CD4-positive, alpha-beta T cell treated with Interleukin-10 for 1 hour (primary cell): Measurements from ENCODE around the gene TMCC2.
A peak's percentile ranks its signal among the peaks of the same experiment; 100 is the strongest.

ENCODE experiments used
- DNase-seq: peaks from one replicate; pipeline ENCODE4 v3.0.0-alpha.2; 2020

TMCC2 gene

DNA sequence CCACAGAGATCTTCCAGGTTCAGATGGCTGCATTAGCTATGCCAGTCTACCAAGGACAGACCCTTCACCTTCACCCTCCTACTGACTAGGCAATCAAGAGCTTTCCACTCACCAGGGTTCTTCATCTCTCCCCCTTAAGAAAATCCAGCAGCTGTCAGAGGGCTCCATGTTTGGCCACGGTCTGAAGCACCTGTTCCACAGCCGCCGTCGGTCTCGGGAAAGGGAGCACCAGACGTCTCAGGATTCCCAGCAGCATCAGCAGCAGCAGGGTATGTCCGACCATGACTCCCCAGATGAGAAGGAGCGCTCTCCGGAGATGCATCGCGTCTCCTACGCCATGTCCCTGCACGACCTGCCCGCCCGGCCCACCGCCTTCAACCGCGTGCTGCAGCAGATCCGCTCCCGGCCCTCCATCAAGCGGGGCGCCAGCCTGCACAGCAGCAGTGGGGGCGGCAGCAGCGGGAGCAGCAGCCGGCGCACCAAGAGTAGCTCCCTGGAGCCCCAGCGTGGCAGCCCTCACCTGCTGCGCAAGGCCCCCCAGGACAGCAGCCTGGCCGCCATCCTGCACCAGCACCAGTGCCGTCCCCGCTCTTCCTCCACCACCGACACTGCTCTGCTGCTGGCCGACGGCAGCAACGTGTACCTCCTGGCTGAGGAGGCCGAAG lies 13.8 kb downstream of the TMCC2 start:
- no peak for DNase-seq

DNA sequence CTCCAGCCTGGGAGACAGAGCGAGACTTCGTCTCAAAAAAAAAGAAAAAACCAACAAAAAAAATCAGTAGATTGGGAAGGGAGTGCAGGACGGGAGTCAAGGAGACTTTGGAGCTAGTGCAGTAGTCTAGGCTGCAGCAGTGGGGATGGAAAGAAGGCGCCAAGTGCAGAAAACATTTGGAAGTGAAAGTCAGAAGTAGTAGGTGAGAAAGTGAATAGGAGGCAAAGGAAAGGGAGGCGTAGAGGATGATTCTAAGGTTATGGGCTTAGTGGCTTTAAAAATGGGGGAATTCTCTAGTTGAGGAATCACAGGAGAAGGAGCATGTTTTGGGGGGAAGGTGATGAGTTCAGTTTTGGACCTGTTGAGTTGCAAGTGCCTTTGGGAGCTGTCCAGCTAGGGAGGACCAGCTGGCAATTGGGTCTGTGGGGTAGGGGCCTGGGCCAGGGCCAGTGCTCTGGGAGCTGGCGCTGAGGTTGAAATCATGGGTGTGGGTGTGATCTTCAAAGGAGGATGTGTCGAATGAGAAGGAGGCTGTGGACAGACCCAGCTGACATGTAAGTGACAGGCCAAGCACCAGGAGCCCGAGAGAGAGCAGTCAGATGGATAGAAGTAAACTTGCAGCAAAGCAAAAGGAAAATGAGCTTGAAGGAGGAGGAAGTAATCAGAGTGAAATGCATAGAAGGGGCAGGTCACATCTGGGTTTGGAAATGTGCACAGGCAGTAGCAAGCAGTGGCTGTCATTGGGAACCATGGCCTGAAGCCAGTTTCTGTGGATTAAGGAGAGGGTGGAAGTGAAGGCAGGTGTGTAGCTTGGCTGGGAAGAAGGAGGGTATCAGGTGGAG lies 15.8 kb downstream of the TMCC2 start:
- no peak for DNase-seq

DNA sequence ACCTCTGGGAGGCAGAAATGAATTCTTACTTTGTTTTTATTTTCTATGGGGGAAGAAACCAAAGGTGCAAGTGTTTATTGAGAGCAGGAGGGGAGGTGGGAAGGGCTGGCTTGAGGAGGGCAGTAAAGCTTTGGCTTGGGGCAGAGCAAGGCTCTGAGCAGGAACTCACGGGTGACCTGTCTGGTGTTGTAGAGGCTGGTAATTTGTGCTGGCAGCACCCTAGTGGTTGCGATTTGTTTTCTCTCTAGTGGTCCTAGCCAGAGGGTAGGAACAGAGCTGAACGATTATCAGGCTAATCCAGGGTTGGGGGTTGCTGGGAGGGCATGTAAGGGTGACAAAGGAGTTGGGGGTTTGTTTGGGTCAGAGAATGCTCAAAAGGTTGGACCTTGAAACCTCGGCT lies 16.6 kb downstream of the TMCC2 start:
- no peak for DNase-seq

DNA sequence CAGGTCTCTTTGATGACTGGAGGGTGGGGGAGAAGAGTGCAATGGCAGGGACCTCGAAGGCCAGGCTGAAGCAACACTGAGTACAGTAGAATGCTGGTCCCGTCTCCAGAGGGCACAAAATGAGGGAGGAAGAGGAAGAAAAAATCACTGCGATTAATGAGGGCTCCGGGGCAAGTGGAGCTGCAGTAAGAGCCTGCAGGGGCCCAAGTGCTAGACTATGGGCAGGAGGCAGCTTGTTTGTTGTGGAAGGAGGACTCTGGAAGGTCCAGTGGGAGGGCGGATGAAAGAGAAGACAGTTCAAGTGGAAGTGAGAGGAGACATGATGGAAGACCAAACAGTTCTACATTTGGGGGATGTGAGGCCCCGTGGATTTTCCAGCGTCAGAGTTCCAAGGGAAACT lies 17.4 kb downstream of the TMCC2 start:
- no peak for DNase-seq

DNA sequence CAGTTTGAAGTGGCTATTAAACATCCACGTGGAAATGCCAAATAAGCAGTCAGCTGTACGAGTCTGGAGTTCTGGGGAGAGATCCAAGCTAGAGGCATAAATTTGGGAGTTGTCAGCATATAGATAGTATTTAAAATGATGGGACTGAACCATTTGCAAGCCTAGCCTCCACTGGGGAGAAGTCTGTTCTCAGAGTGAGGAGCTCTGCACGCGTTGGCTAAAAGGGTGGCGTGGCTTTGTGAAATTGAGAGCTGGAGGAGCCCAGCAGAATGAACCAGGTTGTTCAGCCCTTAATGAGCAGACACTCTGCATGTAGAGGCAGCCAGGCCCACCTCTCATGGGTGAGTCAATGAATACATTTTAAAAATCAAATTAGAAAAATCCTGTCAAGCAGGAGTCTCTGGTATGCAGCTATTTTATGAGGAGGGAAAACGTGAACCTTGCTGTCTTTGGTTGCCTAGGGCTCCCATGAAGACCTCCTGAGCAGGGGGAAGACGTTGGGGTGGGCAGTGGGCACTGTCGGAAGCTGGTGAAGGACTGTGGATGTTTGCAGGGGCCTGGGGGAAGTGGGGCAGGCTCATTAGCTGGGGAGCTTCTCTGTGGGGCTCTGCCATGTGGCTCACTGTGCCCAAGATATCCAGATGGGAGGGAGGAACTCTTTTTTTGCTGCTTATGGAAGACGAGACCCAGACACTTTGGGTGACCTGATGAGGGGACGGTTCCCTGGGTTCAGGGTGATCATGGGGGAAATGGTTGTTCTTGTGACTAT lies 18.8 kb downstream of the TMCC2 start:
- no peak for DNase-seq

DNA sequence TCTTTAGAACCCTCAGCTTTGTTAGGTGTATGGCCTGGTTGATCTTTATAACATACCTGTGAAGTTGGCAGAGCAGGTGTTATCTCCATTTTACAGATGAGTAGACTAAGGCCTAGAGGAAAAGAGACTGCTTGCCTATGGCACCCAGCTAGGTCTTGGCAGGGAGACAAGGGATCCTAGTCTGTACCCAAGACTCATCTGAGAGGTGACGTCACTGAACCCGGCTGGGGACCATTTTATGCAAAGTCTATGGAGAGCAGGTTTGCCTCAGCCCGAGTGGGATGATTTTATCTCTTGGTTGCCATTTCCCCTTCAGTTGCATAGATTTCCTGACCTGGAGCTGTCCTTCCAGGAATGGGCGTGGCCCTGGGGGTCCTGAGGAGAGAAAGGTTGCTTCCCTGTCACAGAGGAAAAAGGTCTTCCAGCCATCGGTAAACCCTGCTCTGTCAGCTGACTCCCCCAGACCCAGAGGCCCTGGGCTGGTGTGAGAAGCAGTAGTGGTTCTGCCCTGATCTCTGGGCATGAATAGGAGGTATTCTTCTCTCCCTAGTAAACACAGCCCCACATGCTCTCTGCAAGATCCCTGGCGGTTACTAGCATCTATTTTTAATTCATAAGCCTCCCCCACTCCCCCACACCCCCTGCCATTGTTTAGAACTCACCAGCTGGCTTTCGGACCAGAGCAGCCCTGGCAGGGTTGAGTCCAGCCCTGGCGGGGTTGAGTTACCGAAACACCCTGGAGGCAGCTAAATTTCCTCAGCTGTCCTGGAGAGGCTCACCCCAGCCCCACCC lies 19.6 kb downstream of the TMCC2 start:
- no peak for DNase-seq

DNA sequence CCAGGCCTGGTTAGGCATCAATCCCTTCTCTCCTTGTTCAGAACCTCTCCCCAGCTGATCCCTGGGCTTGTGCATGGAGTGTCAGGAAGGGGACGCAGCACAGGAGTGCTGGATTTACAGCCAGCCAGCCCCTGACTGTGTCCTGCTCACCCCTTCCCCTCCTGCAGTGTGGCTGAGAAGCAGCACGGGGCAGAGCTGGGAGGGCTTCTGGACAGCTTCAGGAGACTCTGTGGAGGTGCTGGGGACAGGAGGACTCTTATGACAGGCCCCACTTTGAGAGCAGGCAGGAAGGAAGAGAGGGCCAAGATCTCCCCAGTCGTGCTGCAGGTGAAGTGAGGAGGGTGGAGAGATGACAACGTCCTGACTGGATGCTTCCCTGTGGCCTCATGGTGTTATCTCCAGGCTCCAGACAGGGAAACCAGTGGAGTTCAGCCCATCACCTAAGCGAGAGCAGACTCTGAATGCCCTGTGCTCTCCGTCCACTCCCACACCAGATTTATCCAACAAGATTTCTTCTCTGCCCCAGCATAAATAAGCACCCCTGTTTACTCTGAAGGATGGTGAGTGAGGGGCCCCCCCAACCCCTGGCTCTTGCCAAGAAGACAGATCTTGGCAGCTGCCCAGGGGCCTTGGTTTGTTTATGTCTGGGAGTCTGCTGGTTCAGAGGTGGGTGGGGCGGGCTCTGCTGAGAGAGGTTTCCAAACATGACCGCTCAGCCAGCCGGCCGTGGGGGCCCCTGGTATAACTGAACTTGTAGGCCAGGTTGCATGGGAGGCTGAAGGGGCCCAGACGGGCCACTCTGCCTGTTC lies 21.3 kb downstream of the TMCC2 start:
- DNase-seq, result no peak

DNA sequence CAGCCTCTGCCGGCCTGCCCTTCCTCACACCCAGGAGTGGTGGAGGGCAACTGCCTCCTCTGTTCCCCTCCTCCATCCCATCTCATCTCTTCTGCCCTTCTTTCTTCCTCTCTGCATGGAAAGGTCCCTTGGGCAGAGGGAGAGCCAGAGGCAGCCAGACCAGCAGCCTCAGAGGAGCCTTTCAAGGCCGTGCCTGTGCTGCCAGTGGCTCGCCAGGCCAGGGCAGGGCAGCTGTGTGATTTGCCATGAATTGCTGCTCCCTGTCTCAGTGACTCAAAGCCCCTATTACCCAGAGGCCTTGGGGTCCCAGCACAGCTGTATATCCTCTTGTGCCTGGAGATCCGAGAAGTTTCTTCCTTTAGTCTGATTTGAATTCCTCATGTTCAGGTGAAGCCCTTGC lies 21.9 kb downstream of the TMCC2 start:
- no peak for DNase-seq

DNA sequence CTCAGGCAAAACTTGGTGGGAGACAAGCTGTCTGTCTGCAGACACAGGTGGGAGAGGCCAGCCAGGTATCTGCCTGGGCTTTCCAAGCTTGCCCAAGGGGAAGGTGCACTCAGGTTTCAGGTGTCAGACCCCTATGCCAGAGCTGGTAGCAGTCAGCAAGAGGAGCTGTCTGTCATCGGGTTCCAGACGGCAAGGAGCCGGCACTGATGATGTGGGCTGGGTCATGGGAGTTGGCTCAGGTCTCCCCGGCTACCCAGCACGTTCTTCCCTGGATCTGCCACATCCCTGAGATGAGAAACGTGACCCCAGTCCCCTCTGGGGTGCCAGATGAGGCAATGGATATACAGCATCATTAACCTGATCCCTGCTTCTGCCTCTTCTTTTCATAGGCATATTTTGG lies 23.0 kb downstream of the TMCC2 start:
- no peak for DNase-seq

DNA sequence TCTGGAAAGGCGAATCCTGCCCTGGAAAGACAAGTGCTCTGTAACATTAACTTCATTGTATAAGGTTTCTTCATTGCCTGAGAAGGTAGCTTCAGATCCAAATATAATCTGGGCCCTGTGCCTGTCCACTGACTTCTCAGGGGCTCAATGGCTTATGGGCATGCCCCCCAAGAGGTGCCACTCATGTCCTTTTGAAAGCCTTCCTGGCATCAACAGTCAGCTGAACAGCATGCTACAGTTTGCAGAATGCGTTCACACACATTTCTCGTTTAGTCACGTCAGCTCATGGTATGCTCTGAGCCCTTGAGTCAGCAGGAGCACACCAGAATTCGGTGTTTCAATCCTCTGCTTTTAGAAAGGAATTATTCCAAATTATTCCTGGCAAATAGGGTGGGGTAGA lies 23.8 kb downstream of the TMCC2 start:
- no peak for DNase-seq

DNA sequence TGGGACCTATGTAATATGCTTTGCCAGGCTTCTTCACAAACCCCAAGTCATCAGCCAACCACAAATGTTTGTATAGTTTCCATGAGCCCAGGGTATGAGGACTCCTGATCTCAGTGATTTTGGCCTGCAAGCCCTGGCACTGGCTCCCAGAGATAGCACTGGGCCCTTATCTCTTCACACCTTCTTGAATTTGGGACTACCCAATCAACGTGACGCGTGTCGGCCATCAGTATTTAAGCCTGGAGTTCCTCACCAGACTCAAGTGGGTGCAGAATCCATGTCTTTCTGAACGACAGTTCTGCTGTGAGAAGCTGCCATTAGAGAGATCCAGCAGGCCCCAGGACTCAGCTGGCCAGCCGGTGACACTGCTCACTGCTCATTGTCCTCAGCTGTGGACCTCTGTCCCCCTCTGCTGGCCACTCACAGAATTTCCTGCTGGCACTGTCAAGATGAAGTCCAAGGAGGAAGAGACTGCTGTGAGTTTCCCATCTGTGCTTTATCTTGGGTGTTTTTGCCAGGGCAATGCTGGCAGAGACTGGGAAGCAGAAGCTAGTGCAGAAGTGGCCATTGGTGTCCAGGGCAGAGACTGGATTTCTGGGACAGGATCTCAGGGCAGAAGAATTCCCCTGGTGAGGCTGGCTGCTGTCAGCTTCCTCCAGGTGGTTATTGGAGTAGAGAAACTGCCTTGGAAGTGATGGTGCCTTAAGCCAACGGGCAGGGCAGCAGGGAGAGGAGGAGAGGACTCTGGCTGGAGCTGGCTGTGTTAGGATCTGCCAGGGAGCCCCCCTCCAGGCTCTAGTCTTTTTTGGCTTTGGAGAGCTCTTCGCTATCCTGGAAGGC lies 28.4 kb downstream of the TMCC2 start:
- DNase-seq, result peak; percentile 87

DNA sequence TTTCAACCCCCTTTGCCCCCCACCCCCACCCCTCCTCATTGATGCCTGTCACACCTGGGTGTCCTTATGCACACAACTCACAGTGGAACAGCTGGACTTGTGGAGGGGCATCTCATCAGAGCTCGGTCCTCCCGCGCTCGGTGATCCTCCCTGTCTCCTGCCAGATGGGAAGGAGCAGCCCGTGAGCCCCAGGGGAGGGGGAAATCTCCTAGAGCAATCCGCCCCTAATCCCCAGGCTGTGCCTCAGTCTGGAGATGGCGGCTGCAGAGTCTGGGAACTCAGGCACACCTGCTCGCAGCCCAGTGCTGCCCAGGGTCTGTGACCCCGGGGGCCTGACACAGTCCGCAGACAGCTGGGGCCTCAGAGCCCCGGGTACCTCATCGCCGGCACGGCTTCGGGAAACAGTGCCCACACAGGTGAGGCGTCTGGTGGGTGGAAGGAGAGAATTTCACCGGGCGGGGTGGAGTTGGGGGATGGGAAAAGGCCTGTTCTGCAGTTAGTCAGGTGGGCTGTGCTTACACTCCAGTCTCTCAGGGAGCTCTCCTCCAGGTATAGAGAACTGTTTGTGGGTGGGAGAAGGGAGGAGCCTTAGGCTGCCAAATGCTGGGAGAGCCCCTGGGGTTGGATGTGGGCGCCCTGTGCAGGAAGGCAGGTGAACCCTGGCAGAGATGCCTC lies 29.3 kb downstream of the TMCC2 start:
- DNase-seq, result no peak

DNA sequence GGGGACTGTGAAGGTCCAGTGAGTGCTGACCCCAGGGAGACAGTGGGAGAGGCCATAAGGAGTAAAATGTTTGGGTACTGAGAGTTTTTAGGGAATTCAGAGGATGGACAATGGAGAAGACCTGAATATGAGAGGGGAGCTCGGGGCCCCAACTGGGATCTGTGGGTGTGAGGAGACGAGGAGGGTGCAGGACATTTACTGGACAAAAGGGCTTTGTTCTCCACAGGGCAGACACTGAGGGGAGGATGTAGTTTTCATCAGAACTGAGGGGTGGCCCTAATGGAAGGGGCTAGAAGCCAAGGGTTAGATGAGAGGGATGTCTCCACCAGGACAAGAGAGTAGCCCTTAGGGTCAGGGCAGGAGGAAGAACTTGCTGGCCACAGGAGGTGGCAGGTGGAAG lies 30.0 kb downstream of the TMCC2 start:
- no peak for DNase-seq

DNA sequence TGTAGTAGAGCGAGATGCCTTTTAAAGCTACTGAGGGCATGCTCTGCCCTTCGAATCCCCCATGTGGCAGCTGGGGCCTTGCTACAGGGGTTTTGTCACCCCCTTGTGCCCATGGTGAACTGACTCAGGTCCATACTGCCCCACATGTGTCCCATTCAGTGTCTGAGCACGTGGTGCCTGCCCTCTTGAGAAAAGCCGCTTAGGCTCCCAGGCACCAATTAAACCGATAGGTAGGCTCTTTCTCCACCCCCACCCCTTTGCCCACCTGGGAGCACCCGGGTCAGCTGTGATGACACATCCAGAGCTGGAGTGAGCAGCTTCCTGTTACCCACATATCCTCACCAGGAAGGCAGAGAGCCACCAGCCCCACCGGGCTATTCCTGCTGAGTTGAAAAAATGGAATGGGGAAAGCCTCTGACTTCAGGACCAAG lies 30.5 kb downstream of the TMCC2 start:
- DNase-seq, result no peak

DNA sequence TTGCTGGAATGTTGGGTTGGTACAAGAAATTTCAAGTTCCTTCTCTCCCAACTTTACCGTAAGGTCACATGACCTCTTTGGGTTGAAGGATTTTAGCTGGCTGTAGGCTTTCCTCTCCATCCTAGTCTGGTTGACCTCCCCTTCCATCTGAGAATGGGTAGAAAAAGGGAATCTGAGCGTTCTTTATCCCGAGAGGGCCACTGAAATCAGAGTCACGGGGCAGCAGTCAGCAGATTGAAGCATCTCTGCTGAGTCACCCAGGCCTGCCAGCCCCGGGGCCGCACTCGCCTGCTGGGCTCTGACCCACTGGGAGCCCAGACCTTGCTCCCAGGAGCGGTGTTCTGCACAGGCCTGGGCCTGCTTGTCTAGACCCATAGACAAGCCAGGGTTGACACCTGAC lies 31.0 kb downstream of the TMCC2 start:
- DNase-seq, result no peak

DNA sequence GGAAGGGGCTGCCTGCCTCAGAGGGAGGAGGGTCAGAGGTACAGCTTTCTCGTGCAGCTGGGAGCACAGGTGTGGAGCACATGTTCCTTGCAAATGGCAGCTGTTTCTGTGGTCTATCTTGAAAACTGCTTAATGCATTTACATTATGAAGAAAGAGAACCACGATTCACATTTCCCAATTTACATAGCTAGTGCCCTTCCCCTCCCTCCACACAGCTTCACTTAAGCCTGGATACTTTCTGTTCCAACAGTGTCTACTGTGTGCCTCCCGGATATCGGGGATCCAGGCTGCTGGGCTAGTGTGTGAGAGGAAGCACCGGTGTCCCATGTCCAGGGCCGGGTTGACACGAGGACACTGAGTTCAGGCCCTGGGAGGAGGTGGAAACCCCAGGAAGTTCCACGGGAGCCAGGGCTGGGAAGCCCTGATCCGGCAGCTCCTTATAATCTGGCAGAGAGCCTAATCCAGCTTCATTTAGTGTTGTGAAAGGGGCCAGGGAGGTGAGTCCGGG lies 31.6 kb downstream of the TMCC2 start:
- no peak for DNase-seq

DNA sequence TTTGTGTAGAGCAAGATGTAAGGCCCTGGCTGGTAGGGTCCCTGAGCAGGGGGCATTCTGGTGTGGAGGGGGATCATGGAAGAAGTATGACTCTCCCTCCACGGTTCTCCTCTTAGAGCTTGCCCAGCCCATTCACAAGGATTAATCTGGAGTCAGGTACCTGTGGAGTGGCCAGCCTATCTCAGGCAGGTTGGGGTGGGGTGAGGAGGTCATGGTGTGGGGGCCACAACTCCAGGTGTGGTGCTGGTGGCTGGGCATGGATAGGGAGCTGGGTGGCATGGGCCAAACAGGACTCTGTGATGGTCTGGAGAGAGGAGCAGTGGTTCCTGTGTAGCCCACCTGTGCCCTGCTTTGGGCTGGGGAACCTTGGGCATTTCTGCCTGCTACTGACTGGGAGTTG lies 32.3 kb downstream of the TMCC2 start:
- DNase-seq, result no peak

DNA sequence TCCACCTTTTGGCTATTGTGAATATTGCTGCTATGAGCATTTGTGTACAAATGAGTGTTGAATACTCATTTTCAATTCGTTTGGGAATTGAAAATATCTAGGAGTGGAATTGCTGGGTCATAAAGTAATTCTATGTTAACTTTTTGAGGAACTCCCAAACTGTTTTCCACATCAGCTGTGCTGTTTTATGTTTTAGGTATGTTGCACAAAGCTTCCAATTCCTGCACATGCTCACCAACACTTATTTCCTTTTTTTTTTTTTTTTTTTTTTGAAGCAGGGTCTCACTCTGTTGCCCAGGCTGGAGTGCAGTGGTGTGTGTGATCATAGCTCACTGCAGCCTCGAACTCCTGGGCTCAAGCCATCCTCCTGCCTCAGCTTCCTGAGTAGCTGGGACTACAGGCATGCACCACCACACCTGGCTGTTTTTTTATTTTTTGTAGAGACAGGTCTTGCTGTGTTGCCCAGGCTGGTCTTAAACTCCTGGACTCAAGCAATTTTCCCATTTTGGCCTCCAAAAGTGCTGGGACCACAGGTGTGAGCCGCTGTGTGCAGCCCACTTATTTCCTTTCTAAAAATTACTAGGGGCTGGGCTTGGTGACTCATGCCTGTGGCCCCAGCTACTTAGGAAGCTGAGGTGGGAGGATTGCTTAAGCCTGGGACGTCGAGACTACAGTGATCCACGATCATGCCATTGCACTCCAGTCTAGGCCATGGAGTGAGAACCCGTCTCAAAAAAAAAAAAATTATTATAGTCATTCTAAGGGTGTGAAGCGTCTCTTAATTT lies 33.4 kb downstream of the TMCC2 start:
- no peak for DNase-seq

DNA sequence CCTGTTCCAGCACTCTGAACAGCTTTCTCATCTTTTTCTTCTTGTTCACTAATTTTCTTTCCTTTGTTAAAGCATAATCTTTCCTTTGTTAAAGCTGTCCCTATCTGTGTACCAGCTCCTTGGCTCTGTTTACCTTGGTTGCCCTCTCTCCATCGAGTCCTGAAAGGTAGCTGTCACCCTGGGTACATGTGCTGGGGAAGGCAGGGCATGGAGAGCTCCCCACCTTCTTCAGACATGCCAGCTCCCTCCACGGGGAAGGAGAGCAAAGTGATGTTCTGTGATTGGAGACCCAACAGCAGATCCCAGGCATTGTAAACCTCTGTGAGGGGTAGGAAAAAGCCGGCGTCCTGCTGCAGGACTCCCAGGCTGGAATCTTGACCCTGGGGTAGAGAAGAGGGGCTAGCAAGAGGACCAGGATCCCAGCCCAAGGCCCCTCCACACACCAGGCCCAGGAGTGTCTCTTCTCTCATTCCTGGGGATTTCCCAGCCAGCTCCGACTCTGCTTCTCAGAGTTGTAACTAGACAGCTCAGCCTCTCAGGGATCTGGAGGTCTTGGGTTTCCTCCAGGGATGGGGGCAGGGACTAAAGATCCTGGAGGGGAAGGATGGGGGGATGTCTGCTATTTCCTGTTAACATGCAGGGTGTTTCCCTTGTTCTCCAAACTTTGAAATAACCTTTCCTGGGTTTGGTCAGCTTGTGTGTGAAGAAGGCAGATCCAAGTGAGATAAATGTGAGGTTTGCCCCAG lies 34.4 kb downstream of the TMCC2 start:
- DNase-seq, result no peak
